PC-3 (cell line): Measurements from ENCODE around the gene SMG9. TPM values are rescaled to one million over a fixed set of nuclear protein-coding genes. Genes with fewer than 3 reads are reported as not detected.

Experiments used
- ATAC-seq: fragments of 200-7000 bp; cut with Tn5 transposase; 2 replicates; pipeline ENCODE4 v1.9.1; 2020; ENCODE audit warnings: mild to moderate bottlenecking, moderate library complexity
- BruUV-seq: library from RNA; stranded (reverse); fragments of 400-500 nt; replicated peaks from 2 replicates; lab custom pipeline; 2021; lab: Mats Ljungman, UMichigan
- CTCF ChIA-PET: fragments of 300-600 bp; sonication (Branson Sonifier 250); formaldehyde crosslinking; loops from one replicate; lab custom pipeline; 2022; ENCODE audit warnings: antibody characterized with exemption; lab: Charles Lee
- POLR2A ChIA-PET: fragments of 300-600 bp; sonication (Branson Sonifier 250); formaldehyde crosslinking; loops from one replicate; lab custom pipeline; 2022; ENCODE audit warnings: antibody characterized with exemption; ENCODE audit not compliant: unreplicated experiment; lab: Charles Lee
- DNase-seq: peaks from one replicate; pipeline ENCODE4 v3.0.0-alpha.2; 2015
- H2AFZ ChIP-seq: fragments of 300-600 bp; sonication (generic); 2 replicates; pipeline ENCODE4 v1.6.0; 2016; ENCODE audit warnings: antibody characterized with exemption, low read length
- H3F3A ChIP-seq: fragments of 300-600 bp; sonication (generic); one replicate; pipeline ENCODE4 v1.6.0; 2017; ENCODE audit warnings: antibody characterized with exemption, low read length, control low read depth, mild to moderate bottlenecking; ENCODE audit not compliant: unreplicated experiment
- H3K27ac ChIP-seq: fragments of 300-600 bp; sonication (generic); 2 replicates; pipeline ENCODE4 v1.5.1; 2016; ENCODE audit warnings: mild to moderate bottlenecking, low read length
- H3K27me3 ChIP-seq: fragments of 300-600 bp; sonication (generic); 2 replicates; pipeline ENCODE4 v1.6.1; 2016; ENCODE audit warnings: low read length, mixed read lengths
- H3K36me3 ChIP-seq: fragments of 300-600 bp; sonication (generic); 2 replicates; pipeline ENCODE4 v1.6.1; 2016; ENCODE audit warnings: low read depth, mixed run types, low read length, mixed read lengths
- H3K4me1 ChIP-seq: fragments of 300-600 bp; sonication (generic); 2 replicates; pipeline ENCODE4 v1.5.1; 2016; ENCODE audit warnings: low read length; ENCODE audit not compliant: insufficient read depth
- H3K4me2 ChIP-seq: fragments of 300-600 bp; sonication (generic); 2 replicates; pipeline ENCODE4 v1.6.0; 2016; ENCODE audit warnings: low read length
- H3K4me3 ChIP-seq: fragments of 300-600 bp; sonication (generic); 2 replicates; pipeline ENCODE4 v1.5.1; 2016; ENCODE audit warnings: mild to moderate bottlenecking, low read length, mixed read lengths
- H3K79me2 ChIP-seq: fragments of 300-600 bp; sonication (generic); 2 replicates; pipeline ENCODE4 v1.6.1; 2017; ENCODE audit warnings: low read length, mixed read lengths
- H3K9ac ChIP-seq: fragments of 300-600 bp; sonication (generic); 2 replicates; pipeline ENCODE4 v1.6.0; 2016; ENCODE audit warnings: mild to moderate bottlenecking, low read length
- H3K9me2 ChIP-seq: fragments of 300-600 bp; sonication (generic); replicated peaks from 2 replicates; pipeline ENCODE4 v1.6.1; 2016; ENCODE audit warnings: mixed run types, low read length, mixed read lengths
- H3K9me3 ChIP-seq: fragments of 300-600 bp; sonication (generic); 2 replicates; pipeline ENCODE4 v1.6.1; 2016; ENCODE audit warnings: low read length, mixed read lengths
- H4K20me1 ChIP-seq: fragments of 300-600 bp; sonication (generic); 2 replicates; pipeline ENCODE4 v1.6.1; 2016; ENCODE audit warnings: low read length, mixed read lengths
- EZH2 ChIP-seq: fragments of 300-600 bp; sonication (generic); IDR thresholded peaks from one replicate; pipeline ENCODE4 v1.6.1; 2017; ENCODE audit warnings: antibody characterized with exemption, mild to moderate bottlenecking, low read length; ENCODE audit not compliant: unreplicated experiment
- EZH2phosphoT487 ChIP-seq: fragments of 300-600 bp; sonication (generic); IDR thresholded peaks from 2 replicates; pipeline ENCODE4 v1.6.1; 2018; ENCODE audit warnings: mild to moderate bottlenecking, antibody characterized with exemption, low read length, borderline replicate concordance
- intact Hi-C: fragments of 100-400 bp; cut with micrococcal nuclease; formaldehyde crosslinking; loops from 2 replicates; pipeline ENCODE4 v1.9.0; 2023
- total RNA-seq: library from RNA; depleted of rRNA; stranded (reverse); fragments of >200 nt; gene quantifications from 2 replicates; pipeline ENCODE4 v1.2.3, GENCODE V29; 2014
- TF ChIP-seq, protein P1 (sequence below): fragments of 300-600 bp; sonication (generic); conservative IDR thresholded peaks from 2 replicates; pipeline ENCODE4 v1.5.1; 2017; ENCODE audit warnings: antibody characterized with exemption, low read depth, mild to moderate bottlenecking, low read length

The SMG9 gene
- total RNA-seq, 1 experiment from 2014 or later: 48.8 TPM

DNA sequence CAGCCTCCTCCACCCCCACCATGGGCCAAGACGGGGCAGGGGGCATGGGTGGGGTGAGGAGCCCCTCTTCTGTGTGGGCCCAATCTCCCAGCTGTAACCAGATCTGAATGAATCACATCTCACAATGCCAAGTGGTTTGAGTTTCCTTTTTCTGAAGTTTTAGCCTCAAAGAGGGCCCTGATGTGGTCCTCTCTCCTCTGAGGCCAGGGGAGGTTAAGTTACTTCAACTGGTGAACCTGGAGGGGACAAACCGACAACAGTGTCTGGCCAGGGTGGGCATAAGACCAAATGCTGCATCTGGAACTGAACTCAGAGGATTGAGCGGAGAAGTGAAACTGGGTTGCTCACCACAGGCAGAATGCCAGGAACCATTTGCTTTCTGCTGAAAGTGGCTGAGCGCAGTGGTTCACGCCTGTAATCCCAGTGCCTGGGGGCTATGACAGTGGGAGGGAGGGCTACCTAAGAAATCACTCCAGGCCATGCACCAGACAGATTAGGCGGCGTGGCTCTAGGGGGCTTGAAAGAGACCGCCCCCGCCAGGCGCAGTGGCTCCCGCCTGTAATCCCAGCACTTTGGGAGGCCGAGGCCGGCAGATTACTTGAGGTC, 54.3 kb downstream of the SMG9 start:
- CTCF ChIA-PET: no interaction called here
- DNase-seq (peak; percentile 70), ATAC-seq (peak; percentile 23; the same call in 1 of the 2 replicates)
- TF ChIP-seq EZH2 (no peak), EZH2phosphoT487 (no peak)
- TF ChIP-seq, protein P1, sequence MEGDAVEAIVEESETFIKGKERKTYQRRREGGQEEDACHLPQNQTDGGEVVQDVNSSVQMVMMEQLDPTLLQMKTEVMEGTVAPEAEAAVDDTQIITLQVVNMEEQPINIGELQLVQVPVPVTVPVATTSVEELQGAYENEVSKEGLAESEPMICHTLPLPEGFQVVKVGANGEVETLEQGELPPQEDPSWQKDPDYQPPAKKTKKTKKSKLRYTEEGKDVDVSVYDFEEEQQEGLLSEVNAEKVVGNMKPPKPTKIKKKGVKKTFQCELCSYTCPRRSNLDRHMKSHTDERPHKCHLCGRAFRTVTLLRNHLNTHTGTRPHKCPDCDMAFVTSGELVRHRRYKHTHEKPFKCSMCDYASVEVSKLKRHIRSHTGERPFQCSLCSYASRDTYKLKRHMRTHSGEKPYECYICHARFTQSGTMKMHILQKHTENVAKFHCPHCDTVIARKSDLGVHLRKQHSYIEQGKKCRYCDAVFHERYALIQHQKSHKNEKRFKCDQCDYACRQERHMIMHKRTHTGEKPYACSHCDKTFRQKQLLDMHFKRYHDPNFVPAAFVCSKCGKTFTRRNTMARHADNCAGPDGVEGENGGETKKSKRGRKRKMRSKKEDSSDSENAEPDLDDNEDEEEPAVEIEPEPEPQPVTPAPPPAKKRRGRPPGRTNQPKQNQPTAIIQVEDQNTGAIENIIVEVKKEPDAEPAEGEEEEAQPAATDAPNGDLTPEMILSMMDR: no peak
- Histone ChIP-seq H3K27ac (peak overlapping the region; percentile 95), H3K4me3 (peak overlapping the region; percentile 64), H3F3A (no peaks in the 10 kb centered on the region), H3K4me1 (peaks cover 46% of the 10 kb centered on the region), H3K27me3 (no peaks in the 10 kb centered on the region), H2AFZ (no peak overlapping the region), H3K9ac (peak overlapping the region; percentile 71), H3K79me2 (no peaks in the 10 kb centered on the region), H3K9me3 (no peaks in the 10 kb centered on the region), H4K20me1 (no peaks in the 10 kb centered on the region), H3K36me3 (no peaks in the 10 kb centered on the region), H3K4me2 (peak overlapping the region; percentile 84), H3K9me2 (no peaks in the 10 kb centered on the region)
- POLR2A ChIA-PET: interaction anchor here (0.7 to 1.2 kb wide), 2 partner anchors 30 to 31 kb away, joined by 3 to 9 read pairs; partner anchors contain the start of gene PLAUR
- intact Hi-C loops: loop anchor here (2.0 kb wide), 1 partner anchor 32 kb away; no protein-coding TSS in a partner anchor
- no TSS peak for BruUV-seq

DNA sequence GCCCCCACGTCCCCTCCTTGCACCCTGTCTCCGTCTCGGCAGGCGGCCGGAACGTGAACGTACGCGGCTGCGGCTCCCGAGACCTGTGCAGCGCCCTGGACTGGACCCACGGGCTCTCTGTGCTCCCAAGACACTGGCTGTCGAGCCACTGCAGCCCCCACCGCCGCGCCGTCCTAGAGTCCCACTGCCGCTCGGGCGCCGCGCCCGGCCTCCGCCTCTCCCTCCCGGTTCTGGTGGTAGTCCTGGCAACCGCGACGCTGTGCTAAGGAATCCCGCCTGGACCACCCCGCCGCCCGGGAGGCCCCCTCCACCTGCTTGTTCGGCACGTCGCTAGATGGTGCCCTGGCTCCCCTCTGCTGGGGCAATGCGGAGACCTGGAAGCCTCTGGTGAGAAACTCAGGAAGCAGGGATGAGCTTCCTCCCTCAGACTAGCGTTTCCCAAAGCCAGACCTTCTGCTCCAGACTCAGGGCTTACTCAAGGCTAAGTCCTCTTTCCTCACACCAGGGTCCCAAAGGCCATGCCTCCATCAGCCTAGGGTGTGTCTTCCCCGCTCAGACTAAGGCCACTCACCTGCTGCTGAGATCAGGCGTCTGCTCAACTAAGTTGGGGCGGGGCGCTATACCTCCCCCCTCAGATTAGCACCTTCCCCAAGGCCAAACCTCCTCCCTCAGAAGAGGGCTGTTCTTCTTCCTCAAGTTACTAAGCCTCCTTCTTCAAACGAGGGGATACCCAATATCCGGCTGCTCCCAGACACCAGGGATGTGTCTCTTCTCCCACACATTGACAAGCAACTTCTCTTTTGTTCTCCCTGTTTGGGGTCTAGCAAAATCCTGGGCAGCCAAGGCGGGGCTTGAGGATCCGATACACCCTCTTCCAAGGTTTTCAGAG, 55.0 kb downstream of the SMG9 start:
- no peak overlapping the region for H2AFZ ChIP-seq
- peaks cover 46% of the 10 kb centered on the region for H3K4me1 ChIP-seq
- POLR2A ChIA-PET: no interaction called here
- H3K9me2 ChIP-seq: no peaks in the 10 kb centered on the region
- no peak for ATAC-seq
- no peaks in the 10 kb centered on the region for H3K27me3 ChIP-seq
- H3K79me2 ChIP-seq: no peaks in the 10 kb centered on the region
- H4K20me1 ChIP-seq: no peaks in the 10 kb centered on the region
- intact Hi-C loops: loop anchor here (2.0 kb wide), 1 partner anchor 31 kb away; no protein-coding TSS in a partner anchor
- H3K36me3 ChIP-seq: no peaks in the 10 kb centered on the region
- DNase-seq: no peak
- CTCF ChIA-PET: no interaction called here
- H3K4me2 ChIP-seq: peak overlapping the region; percentile 84
- peak overlapping the region; percentile 71 for H3K9ac ChIP-seq
- no peaks in the 10 kb centered on the region for H3F3A ChIP-seq
- TF ChIP-seq, protein P1: no peak
- TF ChIP-seq EZH2phosphoT487 (no peak), EZH2 (no peak)
- no peak overlapping the region for H3K4me3 ChIP-seq
- no TSS peak for BruUV-seq
- H3K27ac ChIP-seq: peak overlapping the region; percentile 95
- no peaks in the 10 kb centered on the region for H3K9me3 ChIP-seq
